ENCODE measurements around the gene INIP. TPM values are rescaled to one million over a fixed set of nuclear protein-coding genes. Genes with fewer than 3 reads are reported as not detected.
A peak's percentile ranks its signal among the peaks of the same experiment; 100 is the strongest.

The INIP gene
- total and polyA plus RNA-seq, 2 of the 13 experiments (the other 11 are each of a cell fraction or from before 2014, with no cell fraction given): 13.6 to 28.6 TPM

- Histone ChIP-seq H3K27ac (ENCODE audit: extremely low read length, insufficient read depth, low read length) (no peak overlapping the region), H3K9me3 (ENCODE audit: low read length) (no peaks in the 10 kb centered on the region), H3K4me1 (ENCODE audit: insufficient read depth, low read length) (no peaks in the 10 kb centered on the region), H3K4me3 (replicated peaks in 1 of 3; ENCODE audit: insufficient read depth in 1 of 3, low read depth in 2 of 3, low read length in 3 of 3) (no peak overlapping the region), H3K9ac (ENCODE audit: insufficient read depth, low read depth, low read length) (no peak overlapping the region), H3K79me2 (ENCODE audit: insufficient read depth, low read length) (no peaks in the 10 kb centered on the region), H4K20me1 (ENCODE audit: insufficient read depth, low read length) (no peaks in the 10 kb centered on the region), H3K36me3 (replicated peaks in 1 of 2; ENCODE audit: control insufficient read depth in 1 of 2, insufficient read depth in 2 of 2, low read length in 2 of 2) (peaks cover 5 to 20% of the 10 kb centered on the region in 2 experiments; a peak in 4 of 5 replicates), H2AFZ (ENCODE audit: low read length) (no peak overlapping the region), H3K4me2 (ENCODE audit: low read depth, low read length) (no peak overlapping the region), H3K27me3 (ENCODE audit: control insufficient read depth in 1 of 2, insufficient read depth in 2 of 2, low read length in 2 of 2) (no peaks in the 10 kb centered on the region)
- DNase-seq (ENCODE audit: low spot score) (no peak), FAIRE-seq (no peak), ATAC-seq (no peak)
- peak; percentile 76 for TF ChIP-seq MAFF (IDR thresholded peaks at IDR 0.05; ENCODE audit: low read depth, low read length)
- TF ChIP-seq MLXIP (CRISPR knock-in tag; IDR thresholded peaks at IDR 0.05; ENCODE audit: borderline replicate concordance): no peak
- peak; percentile 78 to 89 for TF ChIP-seq MAFK (conservative IDR thresholded peaks at IDR 0.05 in 1 of 2, IDR thresholded peaks at IDR 0.05 in 1 of 2; ENCODE audit: low read length in 2 of 2)
- POLR2A ChIA-PET: no interaction called here
- in situ Hi-C loops (cut with HindIII; ENCODE audit: extremely low pct_ligation_motif_present, low pct_unique_long_range_greater_than_20kb): no loop called here
- CTCF ChIA-PET (ENCODE audit: low intra/inter-chr PET ratio, low total read pairs): no interaction called here
- BruUV-seq (replicated peaks): no TSS peak
- WGBS (ENCODE audit: low lambda C conversion rate): 96% methylated on average over 5 of the region's 5 CpGs
- intact Hi-C loops (cut with micrococcal nuclease; ENCODE audit: unreplicated experiment): no loop called here
Measured at GRCh38 chr9:112663681-112664080, 54.2 kb downstream of the INIP start.

GRCh38 chr9:112659906-112660305 lies 58.0 kb downstream of the INIP start:
- WGBS (ENCODE audit: low lambda C conversion rate): over 99% methylated on average over 7 of the region's 12 CpGs
- Histone ChIP-seq H3K4me2 (ENCODE audit: low read depth, low read length) (no peak overlapping the region), H3K9me3 (ENCODE audit: low read length) (no peaks in the 10 kb centered on the region), H3K79me2 (ENCODE audit: insufficient read depth, low read length) (no peaks in the 10 kb centered on the region), H3K4me1 (ENCODE audit: insufficient read depth, low read length) (no peaks in the 10 kb centered on the region), H3K27me3 (ENCODE audit: control insufficient read depth in 1 of 2, insufficient read depth in 2 of 2, low read length in 2 of 2) (no peaks in the 10 kb centered on the region), H2AFZ (ENCODE audit: low read length) (no peak overlapping the region), H3K27ac (ENCODE audit: extremely low read length, insufficient read depth, low read length) (no peak overlapping the region), H4K20me1 (ENCODE audit: insufficient read depth, low read length) (no peaks in the 10 kb centered on the region), H3K36me3 (replicated peaks in 1 of 2; ENCODE audit: control insufficient read depth in 1 of 2, insufficient read depth in 2 of 2, low read length in 2 of 2) (peaks cover 5 to 20% of the 10 kb centered on the region in 2 experiments; a peak in 4 of 5 replicates), H3K4me3 (replicated peaks in 1 of 3; ENCODE audit: insufficient read depth in 1 of 3, low read depth in 2 of 3, low read length in 3 of 3) (no peak overlapping the region), H3K9ac (ENCODE audit: insufficient read depth, low read depth, low read length) (no peak overlapping the region)
- ChIA-PET CTCF (ENCODE audit: low intra/inter-chr PET ratio, low total read pairs) (no interaction called here), POLR2A (no interaction called here)
- ATAC-seq: no peak
- no peak for FAIRE-seq
- in situ Hi-C loops (cut with HindIII; ENCODE audit: extremely low pct_ligation_motif_present, low pct_unique_long_range_greater_than_20kb) (no loop called here), intact Hi-C loops (cut with micrococcal nuclease; ENCODE audit: unreplicated experiment) (no loop called here)
- no peak for DNase-seq (ENCODE audit: low spot score)
- no TSS peak for BruUV-seq (replicated peaks)
- TF ChIP-seq IKZF4 (CRISPR knock-in tag; IDR thresholded peaks at IDR 0.05; ENCODE audit: borderline replicate concordance, low read depth, not compliant biosample characterization): no peak
- TF ChIP-seq GPBP1L1 (CRISPR knock-in tag; IDR thresholded peaks at IDR 0.05): no peak
- TF ChIP-seq FOXO1 (CRISPR knock-in tag; IDR thresholded peaks at IDR 0.05): no peak
- no peak for TF ChIP-seq PHF20 (CRISPR knock-in tag; IDR thresholded peaks at IDR 0.05)
- no peak for TF ChIP-seq SPEN (CRISPR knock-in tag; IDR thresholded peaks at IDR 0.05; ENCODE audit: low read depth)
- no peak for TF ChIP-seq HMGXB3 (CRISPR knock-in tag; IDR thresholded peaks at IDR 0.05; ENCODE audit: borderline replicate concordance)
